IPS-20b (cell line): Measurements from ENCODE around the gene CASP1.
"Not testable (repeated sequence)": the region's sequence is repeated elsewhere in the genome, so short reads cannot be mapped to it uniquely, and the experiment has no call there.

Experiments used
- H3K27ac ChIP-seq: one replicate; pipeline ENCODE4 v1.5.1; 2013; ENCODE audit warnings: low read length
- H3K27me3 ChIP-seq: 2 replicates; pipeline ENCODE4 v1.6.1; 2013; ENCODE audit warnings: mild to moderate bottlenecking, low read length, inconsistent platforms; ENCODE audit not compliant: insufficient read depth
- H3K36me3 ChIP-seq: 2 replicates; pipeline ENCODE4 v1.6.1; 2013; ENCODE audit warnings: low read depth, mild to moderate bottlenecking, inconsistent platforms, low read length, moderate library complexity; ENCODE audit not compliant: insufficient read depth
- H3K4me1 ChIP-seq: 2 replicates; pipeline ENCODE4 v1.6.1; 2013; ENCODE audit warnings: mild to moderate bottlenecking, control low read depth, inconsistent platforms, low read length, moderate library complexity; ENCODE audit not compliant: insufficient read depth
- H3K4me3 ChIP-seq: 2 replicates; pipeline ENCODE4 v1.5.1; 2013; ENCODE audit warnings: mild to moderate bottlenecking, low read length, inconsistent platforms
- H3K9ac ChIP-seq: 2 replicates; pipeline ENCODE4 v1.6.1; 2013; ENCODE audit warnings: low read depth, mild to moderate bottlenecking, inconsistent platforms, low read length, moderate library complexity
- H3K9me3 ChIP-seq: 2 replicates; pipeline ENCODE4 v1.6.1; 2013; ENCODE audit warnings: mild to moderate bottlenecking, low read depth, low read length, inconsistent platforms; ENCODE audit not compliant: insufficient read depth

Gene CASP1

DNA sequence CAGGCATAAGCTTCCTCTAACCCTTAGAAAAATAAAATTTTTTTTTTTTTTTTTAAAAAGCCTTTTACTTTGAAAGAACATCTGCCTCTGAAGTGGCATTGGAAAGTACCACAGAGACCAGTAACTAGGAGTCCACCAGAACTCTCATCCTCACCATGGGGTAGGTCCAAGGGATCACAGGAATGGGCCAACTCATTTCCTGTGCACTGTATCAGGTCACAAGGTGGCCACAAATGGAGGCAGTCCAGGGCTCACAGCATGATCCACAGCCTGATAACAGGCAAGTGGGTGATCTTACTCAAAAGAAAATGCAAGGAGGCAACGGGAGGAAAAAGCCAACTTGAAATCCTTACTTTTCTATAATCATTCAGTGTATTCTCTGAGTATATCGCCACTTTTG, 34.8 kb upstream of the CASP1 start:
- not testable (repeated sequence) for H3K27ac ChIP-seq, H3K9me3 ChIP-seq, H3K27me3 ChIP-seq, H3K4me1 ChIP-seq, H3K9ac ChIP-seq, H3K4me3 ChIP-seq, H3K36me3 ChIP-seq

DNA sequence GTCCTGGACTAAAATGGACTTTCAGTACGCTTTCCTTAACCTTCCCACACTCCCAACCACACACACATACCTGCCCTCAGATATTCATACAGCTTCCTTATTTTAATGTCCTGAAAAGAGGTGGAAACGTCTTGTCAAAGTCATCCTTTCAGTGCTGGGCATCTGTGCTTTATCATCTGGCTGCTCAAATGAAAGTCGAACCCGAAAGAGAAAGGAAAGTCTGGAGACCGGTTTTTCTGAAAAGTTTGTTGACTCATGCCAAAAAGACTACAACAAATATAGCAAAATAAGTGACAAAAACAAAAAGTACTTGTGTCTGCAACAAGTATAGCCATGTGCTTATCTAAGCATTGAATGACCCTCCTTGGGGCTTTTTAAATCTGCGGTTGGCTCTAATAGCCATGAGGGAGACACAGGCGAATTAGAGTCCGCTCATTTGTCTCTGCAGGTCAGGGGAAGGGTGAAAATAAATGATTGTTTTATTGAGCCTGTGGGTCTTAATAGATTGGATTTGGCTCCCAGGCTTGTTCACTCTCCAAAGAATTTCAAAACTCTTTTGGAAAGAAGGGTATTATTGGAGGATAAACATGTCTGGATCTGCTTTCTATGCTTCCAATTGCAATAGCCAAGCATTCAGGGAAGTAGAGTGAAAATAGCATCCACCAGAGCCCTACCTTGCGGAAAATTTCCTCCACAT, 28.4 kb upstream of the CASP1 start:
- H3K9me3 ChIP-seq, H3K36me3 ChIP-seq, H3K9ac ChIP-seq, H3K4me1 ChIP-seq, H3K4me3 ChIP-seq, H3K27me3 ChIP-seq, H3K27ac ChIP-seq: not testable (repeated sequence)

GRCh38 chr11:105057432-105057831, 22.5 kb upstream of the CASP1 start:
- Histone ChIP-seq H3K9ac (no peak overlapping the region), H3K4me3 (no peak overlapping the region), H3K27ac (no peak overlapping the region), H3K4me1 (no peaks in the 10 kb centered on the region), H3K9me3 (no peaks in the 10 kb centered on the region), H3K27me3 (no peaks in the 10 kb centered on the region), H3K36me3 (no peaks in the 10 kb centered on the region)

DNA sequence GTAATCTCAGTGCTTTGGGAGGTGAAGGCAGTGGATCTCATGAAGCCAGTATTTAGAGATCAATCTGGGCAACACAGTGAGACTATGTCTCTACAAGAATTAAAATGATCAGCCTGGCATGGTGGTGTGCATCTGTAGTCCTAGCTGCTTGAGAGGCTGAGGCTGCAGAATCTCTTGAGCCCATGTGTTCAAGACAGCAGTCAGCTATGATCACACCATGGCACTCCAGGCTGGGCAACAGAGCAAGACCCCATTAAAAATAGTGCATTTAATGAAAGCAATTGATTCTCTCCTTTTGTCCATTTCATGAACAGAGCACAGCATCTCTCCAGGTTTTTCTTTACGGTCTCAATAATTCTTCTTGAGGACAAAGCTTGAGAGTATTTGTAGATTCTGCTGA, 21.5 kb upstream of the CASP1 start:
- Histone ChIP-seq H3K27me3 (no peaks in the 10 kb centered on the region), H3K9me3 (no peaks in the 10 kb centered on the region), H3K36me3 (no peaks in the 10 kb centered on the region), H3K9ac (no peak overlapping the region), H3K4me3 (no peak overlapping the region), H3K4me1 (no peaks in the 10 kb centered on the region), H3K27ac (no peak overlapping the region)

DNA sequence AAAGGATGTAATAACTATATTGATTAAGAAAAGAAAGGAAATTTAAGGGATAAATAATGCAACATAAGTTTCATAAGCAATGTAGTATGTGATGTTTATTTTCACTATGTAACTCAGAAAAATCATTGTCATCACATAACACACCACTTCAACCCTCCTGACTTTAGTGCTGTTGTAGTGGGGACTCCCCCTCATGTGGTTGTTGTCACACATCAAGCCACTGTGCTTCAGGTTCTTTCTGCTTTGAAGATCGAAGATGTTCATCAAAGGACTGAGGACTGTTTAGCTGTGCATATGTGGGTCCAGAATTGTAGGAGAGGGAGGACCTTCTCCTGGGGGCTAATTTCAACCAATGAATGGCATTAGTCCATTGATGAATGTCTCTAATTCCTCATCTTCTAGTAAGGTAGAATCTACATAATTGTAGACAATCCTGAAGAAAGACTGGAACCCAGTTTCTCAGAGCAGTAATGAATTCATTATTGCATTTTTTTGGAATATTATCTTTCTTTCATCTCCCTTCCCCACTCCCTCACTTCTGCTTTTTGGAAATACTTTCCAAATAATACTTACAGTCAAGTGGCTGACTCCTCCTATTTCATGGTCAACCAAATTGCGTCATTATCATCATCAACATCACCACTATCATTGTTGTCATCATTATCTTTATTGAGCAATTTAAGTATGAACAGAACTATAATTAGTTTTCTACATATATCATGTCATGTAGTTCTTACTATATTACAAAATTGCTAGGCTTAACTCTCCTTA, 20.0 kb upstream of the CASP1 start:
- no peaks in the 10 kb centered on the region for H3K27me3 ChIP-seq
- no peaks in the 10 kb centered on the region for H3K36me3 ChIP-seq
- H3K9ac ChIP-seq, result no peak overlapping the region
- H3K4me1 ChIP-seq, result no peaks in the 10 kb centered on the region
- H3K9me3 ChIP-seq, result no peaks in the 10 kb centered on the region
- no peak overlapping the region for H3K4me3 ChIP-seq
- H3K27ac ChIP-seq, result no peak overlapping the region

DNA sequence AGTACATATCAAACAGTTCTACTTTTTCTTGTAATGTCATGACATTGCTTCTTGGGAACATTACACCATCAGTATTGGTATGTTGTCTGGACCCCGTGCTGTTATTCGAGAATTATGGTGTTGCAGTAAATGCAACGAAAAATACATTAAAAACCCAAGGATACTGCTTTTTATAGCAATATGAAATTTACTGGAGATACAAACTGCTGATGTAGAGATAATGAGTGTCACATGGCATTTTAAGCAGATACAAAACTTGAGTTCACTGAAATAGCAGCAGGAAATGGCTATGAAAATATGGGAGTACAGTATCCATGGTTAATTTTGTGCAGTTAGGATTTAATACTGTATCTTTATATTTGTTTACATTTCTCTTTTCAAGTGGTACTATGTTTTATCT, 17.5 kb upstream of the CASP1 start:
- H3K27me3 ChIP-seq, result no peaks in the 10 kb centered on the region
- H3K9me3 ChIP-seq, result no peaks in the 10 kb centered on the region
- H3K36me3 ChIP-seq, result no peaks in the 10 kb centered on the region
- H3K4me1 ChIP-seq, result no peaks in the 10 kb centered on the region
- H3K27ac ChIP-seq, result no peak overlapping the region
- no peak overlapping the region for H3K9ac ChIP-seq
- no peak overlapping the region for H3K4me3 ChIP-seq

- Histone ChIP-seq H3K36me3 (no peaks in the 10 kb centered on the region), H3K27me3 (no peaks in the 10 kb centered on the region), H3K9me3 (no peaks in the 10 kb centered on the region), H3K27ac (no peak overlapping the region), H3K4me1 (no peaks in the 10 kb centered on the region; the same call in 1 of the 2 replicates), H3K4me3 (no peak overlapping the region), H3K9ac (no peak overlapping the region)
Observed at GRCh38 chr11:105051559-105051958, 16.6 kb upstream of the CASP1 start.

DNA sequence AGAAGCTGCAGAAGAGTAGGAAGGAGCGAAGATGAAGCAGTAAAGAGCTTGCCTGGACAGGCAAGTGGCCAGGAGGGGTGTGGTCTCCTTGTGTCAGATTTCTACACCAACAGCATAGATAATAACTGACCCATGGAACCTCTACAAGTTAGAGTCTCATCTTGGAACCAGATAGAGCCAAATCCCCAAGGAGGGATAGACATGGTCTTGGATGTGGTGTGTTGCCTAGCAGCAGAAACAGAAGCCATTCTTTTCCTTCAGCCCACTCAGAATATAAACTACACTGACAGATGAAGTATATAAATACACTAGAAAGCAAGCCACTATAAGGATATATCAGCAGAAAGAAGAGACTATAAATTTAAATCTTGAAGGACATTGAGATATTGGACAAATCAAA, 14.5 kb upstream of the CASP1 start:
- H3K9me3 ChIP-seq, result no peaks in the 10 kb centered on the region
- H3K36me3 ChIP-seq, result no peaks in the 10 kb centered on the region

DNA sequence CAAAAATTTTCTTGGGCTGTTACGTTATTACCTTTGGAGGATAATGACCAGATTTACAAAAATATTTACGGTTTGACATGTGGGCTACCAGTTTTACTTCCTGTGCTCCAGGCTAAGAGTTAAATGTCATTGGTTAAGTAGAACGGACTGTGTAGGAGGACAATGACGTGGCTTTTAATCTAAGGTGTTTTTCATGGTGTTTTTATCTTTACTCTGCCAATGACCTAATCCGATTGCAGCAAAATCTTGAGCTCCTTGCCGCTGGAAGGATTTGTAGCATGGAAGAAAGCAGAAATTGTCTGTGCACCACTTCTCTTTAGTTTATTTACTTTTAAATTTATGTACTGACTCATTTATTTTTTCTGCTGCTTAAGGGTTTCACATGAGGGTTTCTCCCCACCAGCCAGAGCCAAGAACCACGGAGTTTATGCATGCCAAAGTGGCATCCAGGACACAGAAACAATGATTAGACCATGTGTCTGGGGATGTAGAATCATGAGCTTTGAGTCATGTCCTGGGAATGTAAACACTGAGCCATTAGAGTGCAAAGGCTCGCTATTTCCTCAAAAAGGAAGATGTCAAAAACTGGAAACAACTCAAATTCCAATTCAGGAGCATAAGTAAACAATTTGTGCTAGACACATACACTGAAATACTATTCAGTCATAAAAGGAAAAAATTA, 12.1 kb upstream of the CASP1 start:
- no peak overlapping the region for H3K27ac ChIP-seq
- no peaks in the 10 kb centered on the region; the same call in 1 of the 2 replicates for H3K4me1 ChIP-seq
- no peak overlapping the region for H3K4me3 ChIP-seq
- H3K27me3 ChIP-seq, result no peaks in the 10 kb centered on the region
- H3K9me3 ChIP-seq, result no peaks in the 10 kb centered on the region
- no peak overlapping the region for H3K9ac ChIP-seq
- H3K36me3 ChIP-seq, result no peaks in the 10 kb centered on the region

More for the DNA sequence above, 14.5 kb upstream of the CASP1 start:
- Histone ChIP-seq H3K27ac (no peak overlapping the region), H3K27me3 (no peaks in the 10 kb centered on the region), H3K9ac (no peak overlapping the region), H3K4me1 (no peaks in the 10 kb centered on the region; the same call in 1 of the 2 replicates), H3K4me3 (no peak overlapping the region)

GRCh38 chr11:105045676-105046296, 10.8 kb upstream of the CASP1 start:
- Histone ChIP-seq H3K27ac (no peak overlapping the region), H3K9me3 (no peaks in the 10 kb centered on the region), H3K4me3 (no peak overlapping the region), H3K36me3 (no peaks in the 10 kb centered on the region), H3K9ac (no peak overlapping the region), H3K4me1 (no peaks in the 10 kb centered on the region; the same call in 1 of the 2 replicates), H3K27me3 (no peaks in the 10 kb centered on the region)

GRCh38 chr11:105044557-105045524, 9.9 kb upstream of the CASP1 start, which contains the start of gene CARD16:
Gene CARD16 (minus strand): TSS chr11:105045335. CDS start chr11:105045297, 38 bp downstream.
- H3K4me1 ChIP-seq, H3K9ac ChIP-seq, H3K27ac ChIP-seq, H3K36me3 ChIP-seq, H3K4me3 ChIP-seq, H3K9me3 ChIP-seq, H3K27me3 ChIP-seq: not testable (repeated sequence)
